Mucosa of rectum (tissue), 2 donors: ENCODE measurements around the gene CDKN2D.

Experiments used
- H3K27ac ChIP-seq, 2 donors: one replicate each; pipeline ENCODE4 v1.7.0; 2013; ENCODE audit warnings: inconsistent platforms in 2 of 2, low read depth in 2 of 2, low read length in 2 of 2
- H3K27me3 ChIP-seq, 2 donors: one replicate each; pipeline ENCODE4 v1.7.0; 2013; ENCODE audit warnings: low read length in 2 of 2; ENCODE audit not compliant: control insufficient read depth in 2 of 2, insufficient read depth in 2 of 2
- H3K36me3 ChIP-seq, 2 donors: one replicate each; pipeline ENCODE4 v1.7.0; 2013; ENCODE audit warnings: low read length in 2 of 2; ENCODE audit not compliant: control insufficient read depth in 2 of 2, insufficient read depth in 2 of 2
- H3K4me1 ChIP-seq, 2 donors: one replicate each; pipeline ENCODE4 v1.7.0; 2013; ENCODE audit warnings: low read length in 2 of 2, mild to moderate bottlenecking in 1 of 2; ENCODE audit not compliant: control insufficient read depth in 2 of 2, insufficient read depth in 2 of 2
- H3K4me3 ChIP-seq, 2 donors: one replicate each; pipeline ENCODE4 v1.7.0; 2013; ENCODE audit warnings: low read length in 2 of 2
- H3K9ac ChIP-seq, 2 donors: one replicate each; pipeline ENCODE4 v1.7.0; 2013; ENCODE audit warnings: low read length in 2 of 2, low read depth in 1 of 2, mild to moderate bottlenecking in 1 of 2
- H3K9me3 ChIP-seq, 2 donors: one replicate each; pipeline ENCODE4 v1.7.0; 2013; ENCODE audit warnings: low read length in 2 of 2; ENCODE audit not compliant: control insufficient read depth in 2 of 2
- donor health status: healthy.
- donor health status: Normal muscosa, but diverticular disease.

The CDKN2D gene

DNA sequence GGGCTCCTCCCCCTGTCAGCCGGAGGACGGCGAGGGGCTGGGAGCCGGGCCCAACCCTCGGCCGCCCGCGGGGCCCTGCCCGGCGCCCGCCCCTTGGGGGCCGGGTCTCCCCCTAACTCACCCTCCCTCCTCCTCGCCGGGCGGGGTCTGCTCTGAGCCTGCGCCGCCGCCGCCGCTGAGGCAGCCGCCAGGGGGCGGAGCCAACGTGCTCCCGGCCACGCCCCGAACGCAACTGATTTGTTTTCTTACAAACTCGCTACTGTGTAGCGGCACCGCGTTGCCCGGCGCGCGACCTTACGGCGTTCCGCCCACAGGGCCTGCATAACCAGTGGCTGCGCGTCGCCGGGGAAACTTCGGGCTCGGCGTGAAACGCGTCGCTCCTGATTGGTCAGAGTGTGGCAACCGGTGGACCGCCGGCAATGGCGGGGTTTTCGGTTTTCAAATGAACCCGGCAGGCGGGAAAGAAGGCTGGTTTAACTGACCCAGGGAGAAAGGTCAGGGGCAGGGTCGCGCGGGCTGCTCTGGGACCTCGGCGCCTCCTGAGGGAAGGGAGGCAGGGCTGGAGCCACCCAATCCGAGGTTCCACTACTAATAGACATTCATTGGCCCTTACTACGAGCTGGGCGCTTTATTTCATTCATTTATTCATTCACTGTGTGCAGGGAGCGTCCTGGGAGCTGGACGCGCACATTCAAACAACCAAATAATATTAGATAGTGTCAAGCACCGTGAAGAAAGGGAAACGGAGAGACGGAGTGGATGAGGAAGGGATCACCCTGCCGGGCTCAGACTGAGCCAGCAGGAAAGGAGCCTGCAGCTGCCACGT is at the start of gene CDKN2D:
Gene CDKN2D, minus strand, starts transcription at position 154 of the 826 bp plus-strand sequence. CDS start 326 bp downstream, outside the sequence.
- peak within 1 kb of the TSS; percentile 71 to 86 for H3K27ac ChIP-seq
- no peaks in the 10 kb centered on the region for H3K27me3 ChIP-seq
- H3K4me1 ChIP-seq, result peaks cover 35 to 38% of the 10 kb centered on the region in 2 donors
- no peaks in the 10 kb centered on the region for H3K9me3 ChIP-seq
- H3K9ac ChIP-seq, result peak within 1 kb of the TSS; percentile 47 to 75
- peak within 1 kb of the TSS; percentile 72 to 74 for H3K4me3 ChIP-seq
- H3K36me3 ChIP-seq, result no peaks in the 10 kb centered on the region

DNA sequence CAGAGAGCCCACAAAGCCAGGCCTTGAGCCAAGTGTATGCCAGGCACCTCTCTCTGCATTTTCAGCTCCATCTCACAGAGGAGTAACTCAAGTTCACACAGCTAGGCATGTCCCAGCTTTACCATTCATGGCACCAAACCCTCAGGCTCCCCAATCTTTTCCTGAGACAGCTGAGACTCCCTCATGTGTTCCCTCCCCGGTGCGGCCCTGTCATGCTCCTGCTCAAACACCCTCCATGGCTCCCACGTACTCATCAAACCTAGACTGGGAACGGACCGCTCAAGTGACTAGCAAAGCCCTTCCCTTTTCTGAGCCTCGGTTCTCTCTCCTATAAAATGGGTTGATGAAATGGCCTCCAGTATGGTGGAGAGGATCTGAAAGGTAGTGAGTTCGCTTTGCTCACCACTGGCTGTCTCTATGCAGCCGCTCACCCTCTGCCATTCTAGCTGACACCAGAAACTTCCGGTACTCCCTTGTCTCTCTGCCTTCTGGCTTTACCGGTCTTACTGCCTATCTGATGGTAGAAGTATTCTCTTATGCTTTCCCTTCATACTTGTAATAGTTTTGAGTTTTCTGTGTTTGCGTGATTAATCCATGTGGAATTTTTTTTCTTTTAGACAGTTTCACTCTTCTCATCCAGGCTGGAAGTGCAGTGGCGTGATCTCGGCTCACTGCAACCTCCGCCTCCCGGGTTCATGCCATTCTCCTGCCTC is 48.8 kb upstream of the CDKN2D start:
- no peak overlapping the region for H3K9ac ChIP-seq
- H3K27me3 ChIP-seq, result no peaks in the 10 kb centered on the region
- H3K4me1 ChIP-seq, result peaks cover 2 to 5% of the 10 kb centered on the region in 2 donors
- H3K4me3 ChIP-seq, result no peak overlapping the region
- no peaks in the 10 kb centered on the region for H3K36me3 ChIP-seq
- no peaks in the 10 kb centered on the region for H3K9me3 ChIP-seq
- no peak overlapping the region for H3K27ac ChIP-seq

DNA sequence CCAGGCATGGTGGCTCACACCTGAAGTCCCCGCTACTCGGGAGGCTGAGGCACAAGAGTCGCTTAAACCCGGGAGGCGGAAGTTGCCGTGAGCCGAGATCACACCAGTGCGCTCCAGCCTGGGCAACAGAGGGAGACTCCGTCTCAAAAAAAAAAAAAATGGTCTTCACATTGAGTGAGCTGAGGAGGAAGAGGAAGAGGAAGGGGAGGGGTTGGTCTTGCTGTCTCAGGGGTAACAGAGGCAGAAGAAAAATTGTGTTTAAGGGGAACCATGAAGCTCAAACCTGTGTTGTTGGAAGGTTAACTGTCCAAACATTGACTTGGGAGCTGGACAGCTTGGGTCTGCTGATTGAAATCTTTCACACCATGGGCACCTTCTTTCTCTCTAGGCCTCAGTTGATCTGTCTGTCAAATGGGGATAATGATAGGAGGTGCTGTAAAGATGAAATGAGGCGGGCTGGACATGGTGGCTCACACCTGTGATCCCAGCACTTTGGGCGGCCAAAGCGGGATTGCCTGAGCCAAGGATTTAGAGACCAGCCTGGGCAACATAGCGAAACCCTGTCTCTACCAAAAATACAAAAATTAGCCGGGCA is 46.7 kb upstream of the CDKN2D start:
- Histone ChIP-seq H3K27me3 (no peaks in the 10 kb centered on the region), H3K4me3 (no peak overlapping the region), H3K9ac (no peak overlapping the region), H3K27ac (no peak overlapping the region), H3K4me1 (peaks cover 6 to 8% of the 10 kb centered on the region in 2 donors), H3K36me3 (no peaks in the 10 kb centered on the region), H3K9me3 (no peaks in the 10 kb centered on the region)

DNA sequence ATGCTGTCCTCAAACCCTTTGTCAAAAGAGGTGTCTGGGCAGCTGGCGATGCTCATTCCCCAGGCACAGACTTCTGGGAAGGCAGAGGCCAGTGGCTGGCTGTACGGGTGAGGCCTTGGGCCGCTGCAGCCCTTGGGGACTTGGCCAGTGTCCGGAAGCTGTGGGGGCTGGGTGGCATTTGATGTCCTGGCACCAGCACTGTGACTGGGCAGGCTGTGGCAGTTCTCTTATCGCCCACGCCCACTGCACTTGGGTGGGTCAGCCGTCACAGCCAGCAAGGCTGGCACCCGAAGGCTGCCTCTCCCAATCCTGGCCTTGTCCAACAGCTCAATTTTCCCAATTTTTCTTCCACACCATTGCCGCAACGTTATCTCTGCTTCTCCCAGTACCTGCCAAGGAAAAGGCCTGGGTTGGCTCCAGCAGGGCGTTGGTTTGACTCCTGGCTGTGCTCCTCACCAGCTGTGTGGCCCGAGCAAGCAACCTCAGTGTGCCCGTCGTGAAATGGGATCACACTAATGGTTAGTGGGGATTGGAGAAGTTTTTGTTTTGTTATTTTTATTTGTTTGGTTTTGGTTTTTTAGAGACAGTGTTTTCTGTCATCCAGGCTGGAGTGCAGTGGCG is 43.8 kb upstream of the CDKN2D start:
- Histone ChIP-seq H3K4me3 (no peak overlapping the region), H3K9ac (no peak overlapping the region), H3K27me3 (no peaks in the 10 kb centered on the region), H3K4me1 (peaks cover 6 to 7% of the 10 kb centered on the region in 2 donors), H3K27ac (peak overlapping the region in 1 of 2 donors; percentile 20), H3K9me3 (no peaks in the 10 kb centered on the region), H3K36me3 (no peaks in the 10 kb centered on the region)

DNA sequence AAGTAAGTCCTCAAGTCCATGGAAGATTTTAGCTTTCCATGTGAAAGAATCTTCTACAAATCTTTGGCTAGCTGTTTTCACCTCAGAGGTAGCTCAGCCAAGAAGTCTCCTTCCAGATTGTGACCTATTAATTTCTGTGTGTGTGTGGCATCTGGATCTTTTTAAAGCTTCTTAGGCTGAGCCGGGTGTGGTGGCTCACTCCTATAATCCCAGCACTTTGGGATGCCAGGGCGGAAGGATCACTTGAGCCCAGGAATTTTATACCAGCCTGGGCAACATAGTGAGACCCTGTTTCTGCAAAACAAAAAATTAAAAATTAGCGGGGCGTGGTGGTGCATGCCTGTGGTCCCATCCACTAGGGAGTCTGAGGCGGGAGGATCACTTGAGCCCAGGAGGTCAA is 43.1 kb upstream of the CDKN2D start:
- Histone ChIP-seq H3K9ac (no peak overlapping the region), H3K4me1 (peaks cover 6% of the 10 kb centered on the region in 2 donors), H3K27ac (no peak overlapping the region), H3K36me3 (no peaks in the 10 kb centered on the region), H3K27me3 (no peaks in the 10 kb centered on the region), H3K9me3 (no peaks in the 10 kb centered on the region), H3K4me3 (no peak overlapping the region)

DNA sequence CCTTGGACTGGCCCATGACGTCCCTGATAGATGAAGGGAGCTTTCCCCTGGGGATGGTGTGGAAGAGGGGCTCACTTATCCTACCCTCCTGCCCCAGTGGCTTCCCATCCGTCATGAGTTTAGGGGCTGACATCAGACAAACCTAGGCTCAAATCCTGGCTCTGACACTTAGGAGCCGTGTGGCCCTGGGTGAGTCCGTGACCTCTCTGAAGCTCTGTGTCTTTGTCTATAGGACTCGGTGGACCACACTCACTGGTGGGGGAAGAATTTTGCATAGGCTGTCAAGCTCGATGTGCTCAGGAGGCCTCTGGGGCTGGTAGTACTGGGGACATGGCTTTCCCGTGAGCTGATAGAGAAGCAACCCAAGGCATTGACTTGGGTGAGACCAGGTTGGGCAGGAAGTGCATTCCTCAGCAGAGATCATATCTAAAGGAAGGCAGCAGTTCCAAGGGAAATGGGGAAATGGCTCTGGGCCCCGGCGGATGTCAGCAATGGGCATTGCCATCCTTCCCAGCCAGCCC is 35.7 kb upstream of the CDKN2D start:
- no peaks in the 10 kb centered on the region for H3K9me3 ChIP-seq
- no peaks in the 10 kb centered on the region for H3K27me3 ChIP-seq
- peak overlapping the region; percentile 54 to 89 for H3K27ac ChIP-seq
- peak overlapping the region in 1 of 2 donors; percentile 60 for H3K9ac ChIP-seq
- no peaks in the 10 kb centered on the region for H3K36me3 ChIP-seq
- H3K4me1 ChIP-seq, result peaks cover 13 to 23% of the 10 kb centered on the region in 2 donors
- peak overlapping the region in 1 of 2 donors; percentile 84 for H3K4me3 ChIP-seq

DNA sequence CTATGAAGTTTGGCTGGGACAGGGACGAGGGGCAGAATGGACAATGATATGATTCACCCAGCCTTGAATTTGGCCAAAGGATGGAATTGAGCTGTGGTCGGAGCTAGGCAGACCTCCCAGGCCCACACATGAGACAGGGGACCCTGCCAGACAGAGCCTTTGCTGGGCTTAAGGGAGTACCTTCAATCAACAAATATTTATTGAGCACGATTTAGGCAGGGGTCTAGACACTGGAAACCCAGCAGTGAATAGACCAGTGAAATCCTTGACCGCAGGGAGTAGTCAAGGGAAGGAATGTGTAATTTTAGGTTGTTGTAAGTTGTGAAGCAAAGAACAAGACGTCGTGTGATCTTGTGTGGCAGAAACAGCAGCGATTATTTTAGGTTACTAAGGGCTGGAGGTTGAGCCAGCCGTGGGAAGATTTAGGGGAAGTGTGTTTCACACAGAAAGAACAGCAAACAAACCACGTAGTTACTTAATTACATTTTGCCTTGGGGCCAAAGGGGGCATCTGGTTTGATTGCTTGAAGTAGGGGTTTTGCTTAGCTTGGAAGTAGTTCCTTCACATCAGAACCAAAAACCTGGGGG is 35.2 kb upstream of the CDKN2D start:
- Histone ChIP-seq H3K9me3 (no peaks in the 10 kb centered on the region), H3K27ac (peak overlapping the region; percentile 87 to 89), H3K9ac (peak overlapping the region; percentile 76 to 79), H3K27me3 (no peaks in the 10 kb centered on the region), H3K36me3 (no peaks in the 10 kb centered on the region), H3K4me1 (peaks cover 13 to 23% of the 10 kb centered on the region in 2 donors), H3K4me3 (peak overlapping the region; percentile 37 to 84)

DNA sequence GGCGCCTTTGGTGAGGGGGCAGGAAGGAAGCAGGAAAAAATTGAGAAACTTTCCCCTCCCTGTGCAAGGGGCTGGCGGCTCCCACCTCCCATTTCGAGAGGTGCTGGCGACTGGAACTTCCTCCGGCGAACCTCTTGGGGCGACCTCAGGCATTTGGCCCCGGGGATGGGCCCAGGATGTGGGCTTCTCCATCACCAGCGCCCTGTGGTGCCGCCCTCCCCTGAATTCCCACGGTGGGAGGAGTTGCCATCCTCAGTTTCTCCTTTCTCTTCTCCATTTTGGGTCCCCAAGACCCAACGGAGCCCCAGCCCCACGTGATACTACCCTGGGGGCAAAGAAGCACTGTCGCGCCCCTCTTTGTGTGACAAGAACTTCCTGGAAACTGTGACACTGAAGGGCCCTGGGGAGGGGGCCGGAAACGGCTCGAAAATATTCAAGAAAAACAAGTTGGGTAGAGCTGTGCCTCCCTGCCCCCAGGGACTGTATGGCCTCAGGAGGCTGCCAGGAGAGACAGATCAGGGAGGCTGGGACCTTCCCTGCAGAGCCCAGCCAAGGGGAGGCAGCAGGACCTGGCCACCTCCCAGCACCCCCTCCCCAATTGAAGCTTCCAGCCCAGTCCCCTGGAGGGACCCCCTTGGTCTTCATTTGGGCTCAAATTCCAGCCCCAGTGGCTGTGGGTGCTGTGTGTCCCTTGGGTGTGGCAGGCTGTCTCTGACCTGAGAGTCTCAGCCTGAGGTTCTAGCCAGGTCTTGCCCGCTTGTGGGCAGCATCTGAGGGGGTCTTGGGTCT is 34.5 kb upstream of the CDKN2D start:
- Histone ChIP-seq H3K4me1 (peaks cover 13 to 23% of the 10 kb centered on the region in 2 donors), H3K27ac (peak overlapping the region; percentile 87 to 89), H3K36me3 (no peaks in the 10 kb centered on the region), H3K4me3 (peak overlapping the region; percentile 84 to 88), H3K27me3 (no peaks in the 10 kb centered on the region), H3K9ac (peak overlapping the region; percentile 77 to 79), H3K9me3 (no peaks in the 10 kb centered on the region)
